Panc1 (cell line): ENCODE results near the gene NYAP1. TPM values are rescaled to one million over a fixed set of nuclear protein-coding genes. Genes with fewer than 3 reads are reported as not detected.

Experiments
- ATAC-seq: fragments of 200-7000 bp; cut with Tn5 transposase; 2 replicates; pipeline ENCODE4 v1.9.1; 2020; ENCODE audit warnings: mild to moderate bottlenecking, moderate library complexity
- BruUV-seq: library from RNA; stranded (reverse); fragments of 400-500 nt; replicated peaks from 2 replicates; lab custom pipeline; 2021; lab: Mats Ljungman, UMichigan
- CTCF ChIA-PET: fragments of 300-600 bp; sonication (Branson Sonifier 250); formaldehyde crosslinking; loops from one replicate; lab custom pipeline; 2022; ENCODE audit warnings: antibody characterized with exemption; lab: Charles Lee
- POLR2A ChIA-PET: fragments of 300-600 bp; sonication (Branson Sonifier 250); formaldehyde crosslinking; loops from one replicate; lab custom pipeline; 2022; ENCODE audit warnings: antibody characterized with exemption; lab: Charles Lee
- DNase-seq: peaks from one replicate; pipeline ENCODE4 v3.0.0-alpha.2; 2010; ENCODE audit warnings: low read depth, low spot score
- H3K27ac ChIP-seq: 2 replicates; pipeline ENCODE4 v1.5.1; 2011; ENCODE audit warnings: mild to moderate bottlenecking, low read length, inconsistent platforms
- H3K27me3 ChIP-seq: fragments of 200-500 bp; sonication (Bioruptor generic); 2 replicates; pipeline ENCODE4 v1.6.0; 2014; ENCODE audit warnings: low read length, inconsistent platforms; ENCODE audit not compliant: control insufficient read depth, insufficient read depth
- H3K36me3 ChIP-seq: fragments of 200-500 bp; sonication (Bioruptor generic); 2 replicates; pipeline ENCODE4 v1.5.1; 2014; ENCODE audit warnings: inconsistent platforms, mild to moderate bottlenecking, low read length, moderate library complexity; ENCODE audit not compliant: control insufficient read depth, insufficient read depth
- H3K4me1 ChIP-seq: 2 replicates; pipeline ENCODE4 v1.5.1; 2011; ENCODE audit warnings: inconsistent platforms, mild to moderate bottlenecking, low read length, moderate library complexity; ENCODE audit not compliant: control insufficient read depth, insufficient read depth
- H3K4me3 ChIP-seq, 2 experiments: 2 replicates each; pipeline ENCODE4 v1.5.1; 2011 to 2012; ENCODE audit warnings: low read depth in 2 of 2, low read length in 2 of 2, mild to moderate bottlenecking in 2 of 2, inconsistent platforms in 1 of 2, moderate library complexity in 1 of 2
- H3K9me3 ChIP-seq: fragments of 200-500 bp; sonication (Bioruptor generic); 2 replicates; pipeline ENCODE4 v1.5.1; 2014; ENCODE audit warnings: low read depth, mild to moderate bottlenecking, inconsistent platforms, low read length, moderate library complexity; ENCODE audit not compliant: control insufficient read depth, insufficient read depth
- POLR2AphosphoS5 ChIP-seq: IDR thresholded peaks from 2 replicates; pipeline ENCODE4 v1.6.1; 2012; ENCODE audit warnings: mild to moderate bottlenecking, low read depth, low read length, moderate library complexity
- SIN3A ChIP-seq: IDR thresholded peaks from 2 replicates; pipeline ENCODE4 v1.6.1; 2012; ENCODE audit warnings: low read depth, mild to moderate bottlenecking, low read length, moderate library complexity, borderline replicate concordance; ENCODE audit not compliant: insufficient read depth
- TCF7L2 ChIP-seq: IDR thresholded peaks from 2 replicates; pipeline ENCODE4 v1.6.1; 2011; ENCODE audit warnings: mild to moderate bottlenecking, low read depth, low read length, inconsistent platforms
- in situ Hi-C: cut with HindIII; loops from 2 replicates; pipeline ENCODE4 v1.10.0; 2016; ENCODE audit warnings: low sequenced_read_pairs, low pct_unique_long_range_greater_than_20kb
- intact Hi-C: fragments of 100-400 bp; cut with micrococcal nuclease; formaldehyde crosslinking; loops from one replicate; pipeline ENCODE4 v1.10.0; 2022; ENCODE audit not compliant: unreplicated experiment
- total RNA-seq: library from RNA; stranded (reverse); gene quantifications from one replicate; pipeline ENCODE4 v1.2.1, GENCODE V29; 2021; ENCODE audit not compliant: unreplicated experiment
- TF ChIP-seq, protein P1 (sequence below): fragments of 450-650 bp; IDR thresholded peaks from 2 replicates; pipeline ENCODE4 v1.5.1; 2017; ENCODE audit warnings: mild to moderate bottlenecking
- TF ChIP-seq, protein P2 (sequence below), 2 experiments: IDR thresholded peaks; 2 replicates each; pipeline ENCODE4 v1.6.1; 2011 to 2012; ENCODE audit warnings: low read depth in 2 of 2, control low read depth in 1 of 2, low read length in 1 of 2, mild to moderate bottlenecking in 1 of 2, moderate library complexity in 1 of 2; ENCODE audit not compliant: insufficient read depth in 1 of 2

NYAP1 gene
- total RNA-seq, 1 experiment from 2014 or later, result 4.0 TPM

DNA sequence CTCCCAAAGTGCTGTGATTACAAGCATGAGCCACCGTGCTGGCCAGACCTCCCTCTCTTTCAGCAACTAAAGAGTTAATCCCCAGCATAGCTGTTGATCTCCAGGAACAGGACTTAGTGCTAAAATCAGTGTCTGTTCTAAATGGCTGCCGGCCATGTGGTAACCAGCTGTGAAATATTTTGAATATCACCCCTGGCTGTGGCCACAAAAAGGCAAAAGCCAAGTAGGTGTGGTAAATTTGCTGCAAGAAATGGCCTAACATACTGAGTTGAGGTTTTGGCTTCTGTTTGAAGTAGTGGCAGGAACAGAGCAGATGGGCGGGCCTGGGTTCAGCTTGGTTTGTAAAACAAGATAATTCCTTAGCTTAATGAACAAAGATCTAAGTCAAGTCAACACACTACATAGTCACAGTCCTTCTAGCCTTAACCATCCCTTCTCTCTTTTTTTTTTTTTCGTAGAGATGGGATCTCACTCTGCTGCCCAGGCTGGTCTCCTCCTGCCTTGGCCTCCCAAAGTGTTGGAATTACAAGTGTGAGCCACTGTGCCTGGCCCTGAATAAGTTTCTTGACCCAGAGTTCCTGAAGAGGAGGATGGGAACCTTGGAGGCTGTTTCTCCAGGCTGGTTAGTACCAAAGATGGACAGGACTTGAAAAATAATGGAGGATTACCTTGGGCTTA lies 32.5 kb downstream of the NYAP1 start:
- TF ChIP-seq POLR2AphosphoS5, result no peak
- no peaks in the 10 kb centered on the region for H3K27me3 ChIP-seq
- H3K36me3 ChIP-seq, result no peaks in the 10 kb centered on the region
- intact Hi-C loops, result no loop called here
- 0 out of 2 replicates have a peak overlapping the region, but pooled peaks have one; percentile 6 for H3K27ac ChIP-seq
- ChIA-PET POLR2A (interaction anchor here (0.6 kb wide), 1 partner anchor 14 kb away, joined by 5 read pairs; no protein-coding TSS in a partner anchor), CTCF (no interaction called here)
- ATAC-seq, result peak; percentile 59; the same call in 1 of the 2 replicates
- in situ Hi-C loops, result no loop called here
- H3K4me1 ChIP-seq, result no peaks in the 10 kb centered on the region
- no peaks in the 10 kb centered on the region for H3K9me3 ChIP-seq
- DNase-seq, result no peak
- no TSS peak for BruUV-seq
- no peak overlapping the region for H3K4me3 ChIP-seq

DNA sequence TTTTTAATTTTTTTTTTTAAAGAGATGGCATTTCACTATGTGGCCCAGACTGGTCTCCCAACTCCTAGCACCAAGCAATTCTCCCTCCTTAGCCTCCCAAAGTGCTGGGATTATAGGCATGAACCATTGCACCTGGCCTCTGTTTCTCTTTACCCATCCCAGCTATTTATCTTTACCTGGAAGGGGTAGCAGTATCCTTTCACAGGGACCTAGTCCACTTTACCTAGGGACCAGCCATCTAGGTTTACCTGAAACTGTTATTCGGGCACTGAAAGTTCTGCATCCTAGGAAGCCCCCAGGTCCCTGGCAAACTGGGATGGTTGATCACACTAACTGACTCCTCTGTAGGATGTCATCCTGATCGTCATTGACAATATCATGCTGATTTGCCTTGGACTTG lies 33.6 kb downstream of the NYAP1 start:
- no peak for ATAC-seq
- no peak for DNase-seq
- Histone ChIP-seq H3K27me3 (no peaks in the 10 kb centered on the region), H3K9me3 (no peaks in the 10 kb centered on the region), H3K4me3 (no peak overlapping the region), H3K4me1 (no peaks in the 10 kb centered on the region), H3K36me3 (no peaks in the 10 kb centered on the region), H3K27ac (no peak overlapping the region)
- in situ Hi-C loops (no loop called here), intact Hi-C loops (no loop called here)
- no TSS peak for BruUV-seq
- POLR2A ChIA-PET, result no interaction called here
- TF ChIP-seq, protein P1, sequence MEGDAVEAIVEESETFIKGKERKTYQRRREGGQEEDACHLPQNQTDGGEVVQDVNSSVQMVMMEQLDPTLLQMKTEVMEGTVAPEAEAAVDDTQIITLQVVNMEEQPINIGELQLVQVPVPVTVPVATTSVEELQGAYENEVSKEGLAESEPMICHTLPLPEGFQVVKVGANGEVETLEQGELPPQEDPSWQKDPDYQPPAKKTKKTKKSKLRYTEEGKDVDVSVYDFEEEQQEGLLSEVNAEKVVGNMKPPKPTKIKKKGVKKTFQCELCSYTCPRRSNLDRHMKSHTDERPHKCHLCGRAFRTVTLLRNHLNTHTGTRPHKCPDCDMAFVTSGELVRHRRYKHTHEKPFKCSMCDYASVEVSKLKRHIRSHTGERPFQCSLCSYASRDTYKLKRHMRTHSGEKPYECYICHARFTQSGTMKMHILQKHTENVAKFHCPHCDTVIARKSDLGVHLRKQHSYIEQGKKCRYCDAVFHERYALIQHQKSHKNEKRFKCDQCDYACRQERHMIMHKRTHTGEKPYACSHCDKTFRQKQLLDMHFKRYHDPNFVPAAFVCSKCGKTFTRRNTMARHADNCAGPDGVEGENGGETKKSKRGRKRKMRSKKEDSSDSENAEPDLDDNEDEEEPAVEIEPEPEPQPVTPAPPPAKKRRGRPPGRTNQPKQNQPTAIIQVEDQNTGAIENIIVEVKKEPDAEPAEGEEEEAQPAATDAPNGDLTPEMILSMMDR, result no peak
- TF ChIP-seq POLR2AphosphoS5 (no peak), SIN3A (no peak), TCF7L2 (no peak)
- TF ChIP-seq, protein P2, sequence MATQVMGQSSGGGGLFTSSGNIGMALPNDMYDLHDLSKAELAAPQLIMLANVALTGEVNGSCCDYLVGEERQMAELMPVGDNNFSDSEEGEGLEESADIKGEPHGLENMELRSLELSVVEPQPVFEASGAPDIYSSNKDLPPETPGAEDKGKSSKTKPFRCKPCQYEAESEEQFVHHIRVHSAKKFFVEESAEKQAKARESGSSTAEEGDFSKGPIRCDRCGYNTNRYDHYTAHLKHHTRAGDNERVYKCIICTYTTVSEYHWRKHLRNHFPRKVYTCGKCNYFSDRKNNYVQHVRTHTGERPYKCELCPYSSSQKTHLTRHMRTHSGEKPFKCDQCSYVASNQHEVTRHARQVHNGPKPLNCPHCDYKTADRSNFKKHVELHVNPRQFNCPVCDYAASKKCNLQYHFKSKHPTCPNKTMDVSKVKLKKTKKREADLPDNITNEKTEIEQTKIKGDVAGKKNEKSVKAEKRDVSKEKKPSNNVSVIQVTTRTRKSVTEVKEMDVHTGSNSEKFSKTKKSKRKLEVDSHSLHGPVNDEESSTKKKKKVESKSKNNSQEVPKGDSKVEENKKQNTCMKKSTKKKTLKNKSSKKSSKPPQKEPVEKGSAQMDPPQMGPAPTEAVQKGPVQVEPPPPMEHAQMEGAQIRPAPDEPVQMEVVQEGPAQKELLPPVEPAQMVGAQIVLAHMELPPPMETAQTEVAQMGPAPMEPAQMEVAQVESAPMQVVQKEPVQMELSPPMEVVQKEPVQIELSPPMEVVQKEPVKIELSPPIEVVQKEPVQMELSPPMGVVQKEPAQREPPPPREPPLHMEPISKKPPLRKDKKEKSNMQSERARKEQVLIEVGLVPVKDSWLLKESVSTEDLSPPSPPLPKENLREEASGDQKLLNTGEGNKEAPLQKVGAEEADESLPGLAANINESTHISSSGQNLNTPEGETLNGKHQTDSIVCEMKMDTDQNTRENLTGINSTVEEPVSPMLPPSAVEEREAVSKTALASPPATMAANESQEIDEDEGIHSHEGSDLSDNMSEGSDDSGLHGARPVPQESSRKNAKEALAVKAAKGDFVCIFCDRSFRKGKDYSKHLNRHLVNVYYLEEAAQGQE (IDR thresholded peaks at IDR 0.05; ENCODE audit: insufficient read depth in 1 of 2, low read depth in 2 of 2, low read length in 1 of 2), result no peak
- CTCF ChIA-PET, result no interaction called here

DNA sequence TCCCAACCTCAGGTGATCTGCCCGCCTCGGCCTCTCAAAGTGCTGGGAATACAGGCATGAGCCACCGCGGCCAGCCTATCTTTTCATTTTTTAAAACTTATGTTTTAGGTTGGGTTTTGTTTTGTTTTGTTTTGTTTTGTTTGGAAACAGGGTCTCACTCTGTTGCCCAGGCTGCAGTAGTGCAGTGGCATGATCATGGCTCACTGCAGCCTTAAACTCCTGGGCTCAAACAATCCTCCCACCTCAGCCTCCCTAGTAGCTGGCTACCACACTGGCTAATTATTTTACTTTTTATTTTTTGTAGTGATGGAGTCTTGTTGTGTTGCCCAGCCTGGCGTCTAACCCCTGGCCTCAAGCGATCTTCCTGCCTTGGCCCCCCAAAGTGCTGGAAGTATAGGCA lies 35.9 kb downstream of the NYAP1 start:
- intact Hi-C loops, result no loop called here
- ATAC-seq (no peak), DNase-seq (no peak)
- no peak overlapping the region for H3K27ac ChIP-seq
- BruUV-seq, result no TSS peak
- H3K9me3 ChIP-seq, result no peaks in the 10 kb centered on the region
- CTCF ChIA-PET, result interaction anchor here (0.6 kb wide), 1 partner anchor 123 kb away, joined by 3 read pairs; no protein-coding TSS in a partner anchor
- no peaks in the 10 kb centered on the region for H3K36me3 ChIP-seq
- H3K4me1 ChIP-seq, result no peaks in the 10 kb centered on the region
- TF ChIP-seq, protein P2 (IDR thresholded peaks at IDR 0.05; ENCODE audit: insufficient read depth in 1 of 2, low read depth in 2 of 2, low read length in 1 of 2), result no peak
- TF ChIP-seq TCF7L2, result no peak
- no peak for TF ChIP-seq POLR2AphosphoS5
- TF ChIP-seq, protein P1, result no peak
- TF ChIP-seq SIN3A, result no peak
- POLR2A ChIA-PET, result interaction anchor here (1.0 kb wide), 1 partner anchor 16 kb away, joined by 3 read pairs; no protein-coding TSS in a partner anchor
- in situ Hi-C loops, result no loop called here
- no peaks in the 10 kb centered on the region for H3K27me3 ChIP-seq
- no peak overlapping the region for H3K4me3 ChIP-seq
